ENCODE results near the gene TINAGL1. TPM values are rescaled to one million over a fixed set of nuclear protein-coding genes. Genes with fewer than 3 reads are reported as not detected.

The TINAGL1 gene
- total RNA-seq, 1 experiment from 2014 or later = 2.5 TPM

DNA sequence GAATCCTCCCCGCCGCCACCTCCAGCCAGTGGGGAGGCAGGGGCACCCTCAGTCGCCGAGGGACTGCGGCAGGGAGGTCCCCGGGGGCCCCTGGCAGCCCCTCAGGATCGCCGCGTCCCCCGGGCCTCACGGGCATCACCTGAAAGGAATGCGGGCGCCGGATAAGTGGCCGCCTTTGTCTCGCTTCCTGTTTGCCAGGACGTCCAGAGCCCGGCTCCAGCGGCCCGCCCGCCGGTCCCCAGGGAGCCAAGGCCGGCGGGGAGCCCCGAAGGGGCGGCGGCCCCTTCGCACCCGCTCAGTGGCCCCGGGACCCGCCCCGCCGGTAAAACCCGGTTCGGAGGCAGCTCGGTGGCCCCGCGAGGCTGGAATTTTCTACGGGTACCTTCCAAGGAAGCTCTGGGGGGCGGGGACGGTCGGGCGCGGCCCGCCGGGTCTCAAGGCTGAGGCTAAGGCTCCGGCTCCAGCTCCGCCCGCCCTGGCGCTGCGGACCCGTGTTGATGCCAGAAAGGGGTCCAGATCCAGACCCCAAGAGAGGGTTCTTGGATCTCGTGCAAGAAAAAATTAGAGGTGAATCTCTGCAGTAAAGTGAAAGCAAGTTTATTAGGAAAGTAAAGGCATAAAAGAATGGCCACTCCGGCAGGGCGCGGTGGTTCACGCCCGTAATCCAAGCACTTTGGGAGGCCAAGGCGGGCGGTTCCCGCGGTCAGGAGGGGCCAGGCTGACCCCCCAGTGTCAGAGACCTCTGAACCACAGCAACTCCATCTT is 12.6 kb downstream of the TINAGL1 start:
- Histone ChIP-seq H3K27ac (ENCODE audit: insufficient read length, low read depth, low read length) (no peak overlapping the region), H2BK120ac (ENCODE audit: low read depth, low read length, poor library complexity, severe bottlenecking) (no peak overlapping the region), H3K9me3 (ENCODE audit: control insufficient read depth, low read depth, low read length) (no peaks in the 10 kb centered on the region), H3K56ac (ENCODE audit: insufficient read length, low read depth, low read length) (no peak overlapping the region), H4K20me1 (ENCODE audit: control insufficient read depth, insufficient read depth, insufficient read length) (no peaks in the 10 kb centered on the region), H3K4me2 (ENCODE audit: insufficient read depth, insufficient read length, low read length) (peak overlapping the region; percentile 9), H4K5ac (ENCODE audit: insufficient read length, low read depth, low read length) (no peak overlapping the region), H3K23ac (ENCODE audit: insufficient read length, low read depth, low read length) (no peak overlapping the region), H3K4ac (ENCODE audit: low read depth, low read length) (no peak overlapping the region), H3K18ac (ENCODE audit: insufficient read length, low read depth, low read length) (peak overlapping the region; percentile 21), H4K91ac (ENCODE audit: insufficient read length, low read depth, low read length) (no peak overlapping the region), H3K9ac (ENCODE audit: extremely low read depth, insufficient read length, low read length) (no peak overlapping the region), H3K4me1 (ENCODE audit: insufficient read depth, low read length) (no peaks in the 10 kb centered on the region), H3T11ph (ENCODE audit: low read length) (no peak overlapping the region), H3K14ac (ENCODE audit: insufficient read depth, low read length) (peak overlapping the region; percentile 57; the same call in 1 of the 2 replicates), H3K79me1 (ENCODE audit: insufficient read depth, low read depth, low read length, poor library complexity, severe bottlenecking) (no peaks in the 10 kb centered on the region), H2AK5ac (ENCODE audit: insufficient read length, low read length) (no peak overlapping the region), H2AFZ (ENCODE audit: low read length) (no peak overlapping the region), H2BK12ac (ENCODE audit: insufficient read length, low read depth, low read length) (no peak overlapping the region), H3K23me2 (ENCODE audit: insufficient read length, low read depth, low read length, poor library complexity, severe bottlenecking) (no peaks in the 10 kb centered on the region), H2BK5ac (ENCODE audit: insufficient read length, low read length) (no peak overlapping the region), H3K79me2 (ENCODE audit: insufficient read depth, low read length) (no peaks in the 10 kb centered on the region), H3K27me3 (ENCODE audit: insufficient read depth, low read length) (no peaks in the 10 kb centered on the region), H2BK20ac (ENCODE audit: low read depth, low read length, poor library complexity, severe bottlenecking) (no peak overlapping the region), H2BK15ac (ENCODE audit: low read depth, low read length) (no peak overlapping the region), H4K8ac (replicated peaks; ENCODE audit: insufficient read length, low read depth, low read length) (no peak overlapping the region)
- Mint-ChIP-seq H3K4me1 (peaks cover 21 to 24% of the 10 kb centered on the region in 2 experiments), H3K27ac (0 out of 7 replicates have a peak overlapping the region, but pooled peaks of 1 of the 3 experiments have one; percentile 48), H3K27me3 (ENCODE audit: low read depth) (peaks cover 32% of the 10 kb centered on the region), H3K36me3 (ENCODE audit: insufficient read depth in 1 of 3, low read depth in 3 of 3) (no peaks in the 10 kb centered on the region; a peak in 1 of 7 replicates), H3K9me3 (no peaks in the 10 kb centered on the region), H3K4me3 (peak overlapping the region; percentile 46 to 49)
- peak; percentile 70 for DNase-seq
- TF ChIP-seq, protein P1, sequence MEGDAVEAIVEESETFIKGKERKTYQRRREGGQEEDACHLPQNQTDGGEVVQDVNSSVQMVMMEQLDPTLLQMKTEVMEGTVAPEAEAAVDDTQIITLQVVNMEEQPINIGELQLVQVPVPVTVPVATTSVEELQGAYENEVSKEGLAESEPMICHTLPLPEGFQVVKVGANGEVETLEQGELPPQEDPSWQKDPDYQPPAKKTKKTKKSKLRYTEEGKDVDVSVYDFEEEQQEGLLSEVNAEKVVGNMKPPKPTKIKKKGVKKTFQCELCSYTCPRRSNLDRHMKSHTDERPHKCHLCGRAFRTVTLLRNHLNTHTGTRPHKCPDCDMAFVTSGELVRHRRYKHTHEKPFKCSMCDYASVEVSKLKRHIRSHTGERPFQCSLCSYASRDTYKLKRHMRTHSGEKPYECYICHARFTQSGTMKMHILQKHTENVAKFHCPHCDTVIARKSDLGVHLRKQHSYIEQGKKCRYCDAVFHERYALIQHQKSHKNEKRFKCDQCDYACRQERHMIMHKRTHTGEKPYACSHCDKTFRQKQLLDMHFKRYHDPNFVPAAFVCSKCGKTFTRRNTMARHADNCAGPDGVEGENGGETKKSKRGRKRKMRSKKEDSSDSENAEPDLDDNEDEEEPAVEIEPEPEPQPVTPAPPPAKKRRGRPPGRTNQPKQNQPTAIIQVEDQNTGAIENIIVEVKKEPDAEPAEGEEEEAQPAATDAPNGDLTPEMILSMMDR (conservative IDR thresholded peaks at IDR 0.05) = no peak
- WGBS (ENCODE audit: extremely low coverage, insufficient read length, low lambda C conversion rate) = no CpG with 5 or more reads among the region's 62 CpGs

Measured in H9 (cell line).